ENCODE measurements around the gene PDZRN3.

Gene PDZRN3

GRCh38 chr3:73418681-73419080 is 206.1 kb downstream of the PDZRN3 start:
- no peak for DNase-seq (ENCODE audit: low spot score)

- no peak for DNase-seq (ENCODE audit: low spot score)
Measured at GRCh38 chr3:73415118-73415517, 209.6 kb downstream of the PDZRN3 start.

- DNase-seq (ENCODE audit: low spot score) = no peak
Measured at GRCh38 chr3:73413619-73414018, 211.1 kb downstream of the PDZRN3 start.

GRCh38 chr3:73411993-73412392 is 212.7 kb downstream of the PDZRN3 start:
- DNase-seq (ENCODE audit: low spot score) = no peak

GRCh38 chr3:73411545-73411944 is 213.2 kb downstream of the PDZRN3 start:
- DNase-seq (ENCODE audit: low spot score) = no peak

- no peak for DNase-seq (ENCODE audit: low spot score)
Measured at GRCh38 chr3:73409138-73409763, 215.5 kb downstream of the PDZRN3 start.

GRCh38 chr3:73408634-73409033 is 216.1 kb downstream of the PDZRN3 start:
- no peak for DNase-seq (ENCODE audit: low spot score)

GRCh38 chr3:73407577-73407976 is 217.2 kb downstream of the PDZRN3 start:
- no peak for DNase-seq (ENCODE audit: low spot score)

- no peak for DNase-seq (ENCODE audit: low spot score)
Measured at GRCh38 chr3:73405853-73406252, 218.9 kb downstream of the PDZRN3 start.

- DNase-seq (ENCODE audit: low spot score) = no peak
Measured at GRCh38 chr3:73405000-73405399, 219.7 kb downstream of the PDZRN3 start.

- DNase-seq (ENCODE audit: low spot score) = no peak
Measured at GRCh38 chr3:73404435-73404834, 220.3 kb downstream of the PDZRN3 start.

GRCh38 chr3:73403444-73403843 is 221.3 kb downstream of the PDZRN3 start:
- DNase-seq (ENCODE audit: low spot score) = no peak

- no peak for DNase-seq (ENCODE audit: low spot score)
Measured at GRCh38 chr3:73401616-73402279, 223.0 kb downstream of the PDZRN3 start.

GRCh38 chr3:73401059-73401458 is 223.7 kb downstream of the PDZRN3 start:
- DNase-seq (ENCODE audit: low spot score) = no peak

- DNase-seq (ENCODE audit: low spot score) = no peak
Measured at GRCh38 chr3:73399666-73400253, 225.0 kb downstream of the PDZRN3 start.

GRCh38 chr3:73399106-73399505 is 225.6 kb downstream of the PDZRN3 start:
- no peak for DNase-seq (ENCODE audit: low spot score)

GRCh38 chr3:73398084-73398483 is 226.7 kb downstream of the PDZRN3 start:
- DNase-seq (ENCODE audit: low spot score) = no peak

GRCh38 chr3:73394240-73394639 is 230.5 kb downstream of the PDZRN3 start:
- no peak for DNase-seq (ENCODE audit: low spot score)

- no peak for DNase-seq (ENCODE audit: low spot score)
Measured at GRCh38 chr3:73393005-73393404, 231.7 kb downstream of the PDZRN3 start.

- no peak for DNase-seq (ENCODE audit: low spot score)
Measured at GRCh38 chr3:73391984-73392383, 232.8 kb downstream of the PDZRN3 start.

GRCh38 chr3:73389928-73390327 is 234.8 kb downstream of the PDZRN3 start:
- DNase-seq (ENCODE audit: low spot score) = no peak

- DNase-seq (ENCODE audit: low spot score) = no peak
Measured at GRCh38 chr3:73389117-73389813, 235.5 kb downstream of the PDZRN3 start.

- DNase-seq (ENCODE audit: low spot score) = no peak
Measured at GRCh38 chr3:73385568-73385967, 239.2 kb downstream of the PDZRN3 start.

Data from globus pallidus (tissue), 1 donor.